IPS-20b (cell line): ENCODE measurements around the gene ST3GAL3.
"Not testable (repeated sequence)": the region's sequence is repeated elsewhere in the genome, so short reads cannot be mapped to it uniquely, and the experiment has no call there.

ENCODE experiments used
- H3K27ac ChIP-seq: one replicate; pipeline ENCODE4 v1.5.1; 2013; ENCODE audit warnings: low read length
- H3K27me3 ChIP-seq: 2 replicates; pipeline ENCODE4 v1.6.1; 2013; ENCODE audit warnings: mild to moderate bottlenecking, low read length, inconsistent platforms; ENCODE audit not compliant: insufficient read depth
- H3K36me3 ChIP-seq: 2 replicates; pipeline ENCODE4 v1.6.1; 2013; ENCODE audit warnings: low read depth, mild to moderate bottlenecking, inconsistent platforms, low read length, moderate library complexity; ENCODE audit not compliant: insufficient read depth
- H3K4me1 ChIP-seq: 2 replicates; pipeline ENCODE4 v1.6.1; 2013; ENCODE audit warnings: mild to moderate bottlenecking, control low read depth, inconsistent platforms, low read length, moderate library complexity; ENCODE audit not compliant: insufficient read depth
- H3K4me3 ChIP-seq: 2 replicates; pipeline ENCODE4 v1.5.1; 2013; ENCODE audit warnings: mild to moderate bottlenecking, low read length, inconsistent platforms
- H3K9ac ChIP-seq: 2 replicates; pipeline ENCODE4 v1.6.1; 2013; ENCODE audit warnings: low read depth, mild to moderate bottlenecking, inconsistent platforms, low read length, moderate library complexity
- H3K9me3 ChIP-seq: 2 replicates; pipeline ENCODE4 v1.6.1; 2013; ENCODE audit warnings: mild to moderate bottlenecking, low read depth, low read length, inconsistent platforms; ENCODE audit not compliant: insufficient read depth

Gene ST3GAL3

DNA sequence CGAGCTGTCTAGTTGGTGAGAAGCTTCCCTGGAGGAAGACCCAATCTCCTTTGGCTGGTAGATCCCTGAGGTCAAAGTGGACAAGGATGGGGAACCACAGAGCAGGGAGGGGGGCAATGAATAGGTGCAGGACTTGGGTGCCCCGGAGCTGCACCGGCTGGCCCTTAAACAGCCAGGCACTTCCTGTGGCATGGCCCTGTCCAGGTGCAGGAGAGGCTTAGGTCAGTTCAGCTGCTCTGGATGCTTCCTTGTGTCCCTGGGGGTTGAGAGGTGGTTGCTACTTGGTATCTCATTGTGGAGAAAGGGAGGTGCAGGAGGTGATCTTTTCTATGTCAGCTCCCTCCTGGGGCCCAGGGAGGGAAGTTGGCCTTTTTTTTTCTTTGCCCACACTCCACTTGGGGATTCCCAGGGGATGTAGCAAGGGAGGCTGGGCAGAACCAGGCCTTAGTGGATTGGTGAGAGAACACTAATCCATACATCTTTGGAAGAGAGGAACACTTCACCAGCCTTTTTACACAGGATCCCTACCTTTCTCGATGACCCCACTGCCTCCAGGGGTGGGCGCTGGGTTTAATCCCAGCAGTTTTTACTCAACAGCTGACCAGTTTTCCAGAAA, 1.2 kb upstream of the ST3GAL3 start:
- H3K27me3 ChIP-seq, result no peaks in the 10 kb centered on the region
- H3K9me3 ChIP-seq, result no peaks in the 10 kb centered on the region
- H3K4me1 ChIP-seq, result peaks cover 11% of the 10 kb centered on the region; the same call in 1 of the 2 replicates
- H3K9ac ChIP-seq, result peak overlapping the region; percentile 96
- H3K4me3 ChIP-seq, result peak overlapping the region; percentile 97
- no peak overlapping the region for H3K27ac ChIP-seq
- peaks cover 48% of the 10 kb centered on the region for H3K36me3 ChIP-seq

- H3K36me3 ChIP-seq, result peaks cover 44% of the 10 kb centered on the region
- H3K9me3 ChIP-seq, result no peaks in the 10 kb centered on the region
- peak overlapping the region; percentile 96 for H3K9ac ChIP-seq
- peak overlapping the region; percentile 97 for H3K4me3 ChIP-seq
- no peaks in the 10 kb centered on the region for H3K27me3 ChIP-seq
- peak overlapping the region; percentile 57 for H3K27ac ChIP-seq
- H3K4me1 ChIP-seq, result peaks cover 11% of the 10 kb centered on the region; the same call in 1 of the 2 replicates
These were observed 642 bp upstream of the ST3GAL3 start for GRCh38 chr1:43706598-43707189.

DNA sequence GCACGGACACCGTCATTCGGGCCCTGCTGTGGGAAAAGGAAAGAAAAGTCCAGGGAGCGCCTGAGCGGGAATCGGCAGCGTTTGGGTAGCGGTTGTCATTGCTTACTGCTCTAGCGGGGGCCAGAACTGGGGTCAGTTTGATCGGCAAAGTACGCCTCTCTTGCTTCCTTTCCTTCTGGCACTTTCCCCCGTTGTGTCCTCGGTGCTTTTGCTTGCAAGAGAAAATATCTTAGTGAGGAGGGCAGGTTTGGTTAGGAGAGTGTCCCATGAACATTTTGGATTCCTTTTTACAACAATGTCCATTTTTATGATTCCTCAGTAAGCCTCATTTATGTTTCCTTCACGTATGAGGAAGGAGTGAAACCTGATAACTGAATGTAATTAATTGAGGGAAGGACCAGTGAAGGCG, 670 bp downstream of the ST3GAL3 start:
- no peaks in the 10 kb centered on the region for H3K27me3 ChIP-seq
- no peaks in the 10 kb centered on the region for H3K9me3 ChIP-seq
- peaks cover 31% of the 10 kb centered on the region for H3K36me3 ChIP-seq
- H3K4me3 ChIP-seq, result peak overlapping the region; percentile 97
- peaks cover 11% of the 10 kb centered on the region; the same call in 1 of the 2 replicates for H3K4me1 ChIP-seq
- peak overlapping the region; percentile 14 for H3K27ac ChIP-seq
- H3K9ac ChIP-seq, result peak overlapping the region; percentile 78

DNA sequence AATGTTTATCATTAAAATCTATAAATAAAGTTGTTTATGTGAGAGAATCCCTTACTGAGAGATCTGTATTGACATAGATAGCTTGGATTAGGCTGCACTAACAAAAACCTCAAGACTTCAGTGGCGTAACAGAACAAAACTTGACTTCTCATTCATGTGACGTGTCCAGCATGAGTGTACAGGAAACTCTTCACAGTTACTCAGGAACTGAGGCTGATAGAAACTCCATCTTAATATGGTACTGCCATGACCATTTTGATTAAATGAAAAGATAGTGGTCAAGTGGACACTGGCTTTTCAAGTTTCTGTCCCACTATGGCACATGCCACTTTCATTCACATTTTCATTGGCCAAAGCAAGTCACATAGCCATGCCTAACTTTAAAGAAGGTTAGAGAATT, 3.7 kb downstream of the ST3GAL3 start:
- H3K4me3 ChIP-seq, result no peak overlapping the region
- H3K27ac ChIP-seq, result no peak overlapping the region
- no peak overlapping the region for H3K9ac ChIP-seq
- no peaks in the 10 kb centered on the region for H3K9me3 ChIP-seq
- peaks cover 8% of the 10 kb centered on the region; the same call in 1 of the 2 replicates for H3K4me1 ChIP-seq
- H3K36me3 ChIP-seq, result peaks cover 6% of the 10 kb centered on the region; the same call in 1 of the 2 replicates
- H3K27me3 ChIP-seq, result no peaks in the 10 kb centered on the region

GRCh38 chr1:43711524-43712386, 4.4 kb downstream of the ST3GAL3 start:
- H3K27me3 ChIP-seq, result no peaks in the 10 kb centered on the region
- H3K4me1 ChIP-seq, result peaks cover 8% of the 10 kb centered on the region; the same call in 1 of the 2 replicates
- no peak overlapping the region for H3K9ac ChIP-seq
- H3K27ac ChIP-seq, result no peak overlapping the region
- H3K9me3 ChIP-seq, result no peaks in the 10 kb centered on the region
- peaks cover 6% of the 10 kb centered on the region; the same call in 1 of the 2 replicates for H3K36me3 ChIP-seq
- no peak overlapping the region for H3K4me3 ChIP-seq

GRCh38 chr1:43716559-43717281, 9.4 kb downstream of the ST3GAL3 start:
- Histone ChIP-seq H3K4me3 (no peak overlapping the region), H3K4me1 (no peaks in the 10 kb centered on the region), H3K9me3 (no peaks in the 10 kb centered on the region), H3K27ac (no peak overlapping the region), H3K27me3 (no peaks in the 10 kb centered on the region), H3K9ac (no peak overlapping the region), H3K36me3 (no peaks in the 10 kb centered on the region)

GRCh38 chr1:43719063-43719462, 11.7 kb downstream of the ST3GAL3 start:
- Histone ChIP-seq H3K4me1 (no peaks in the 10 kb centered on the region), H3K36me3 (no peaks in the 10 kb centered on the region), H3K9me3 (no peaks in the 10 kb centered on the region), H3K27me3 (no peaks in the 10 kb centered on the region), H3K27ac (no peak overlapping the region), H3K4me3 (no peak overlapping the region), H3K9ac (no peak overlapping the region)

GRCh38 chr1:43719670-43720419, 12.5 kb downstream of the ST3GAL3 start:
- not testable (repeated sequence) for H3K36me3 ChIP-seq, H3K4me3 ChIP-seq, H3K9ac ChIP-seq, H3K9me3 ChIP-seq, H3K27me3 ChIP-seq, H3K4me1 ChIP-seq, H3K27ac ChIP-seq

GRCh38 chr1:43722810-43723209, 15.5 kb downstream of the ST3GAL3 start:
- Histone ChIP-seq H3K4me1 (no peaks in the 10 kb centered on the region), H3K9me3 (no peaks in the 10 kb centered on the region), H3K9ac (no peak overlapping the region)

GRCh38 chr1:43729816-43730463, 22.6 kb downstream of the ST3GAL3 start:
- Histone ChIP-seq H3K9ac (no peak overlapping the region), H3K27ac (no peak overlapping the region)

More at GRCh38 chr1:43722810-43723209, 15.5 kb downstream of the ST3GAL3 start:
- Histone ChIP-seq H3K27ac (no peak overlapping the region), H3K27me3 (no peaks in the 10 kb centered on the region), H3K4me3 (no peak overlapping the region), H3K36me3 (no peaks in the 10 kb centered on the region)

More at GRCh38 chr1:43729816-43730463, 22.6 kb downstream of the ST3GAL3 start:
- H3K4me3 ChIP-seq, result no peak overlapping the region
- no peaks in the 10 kb centered on the region; the same call in 1 of the 2 replicates for H3K4me1 ChIP-seq
- no peaks in the 10 kb centered on the region for H3K27me3 ChIP-seq
- H3K36me3 ChIP-seq, result no peaks in the 10 kb centered on the region
- H3K9me3 ChIP-seq, result no peaks in the 10 kb centered on the region
